H54 (cell line): ENCODE data around the gene RGL1.
A peak's percentile ranks its signal among the peaks of the same experiment; 100 is the strongest.

Experiments
- DNase-seq: peaks from one replicate; pipeline ENCODE4 v3.0.0; 2011; ENCODE audit warnings: low spot score, mixed read lengths; ENCODE audit not compliant: insufficient read length
- FAIRE-seq: peaks from 3 replicates; lab custom pipeline; 2011; peaks lifted over from hg19 to GRCh38; lab: Jason Lieb, UNC
- POLR2A ChIP-seq: IDR thresholded peaks from 2 replicates; pipeline ENCODE4 v1.6.1; 2011; ENCODE audit warnings: low read depth, mild to moderate bottlenecking, low read length

Gene RGL1

GRCh38 chr1:183931646-183932271, 126.8 kb downstream of the RGL1 start:
- DNase-seq (no peak), FAIRE-seq (no peak)
- TF ChIP-seq POLR2A, result no peak

- DNase-seq, result peak; percentile 35
- no peak for TF ChIP-seq POLR2A
- FAIRE-seq, result no peak
Measured at GRCh38 chr1:183932412-183932811, 127.5 kb downstream of the RGL1 start.

- TF ChIP-seq POLR2A, result no peak
- no peak for DNase-seq
- no peak for FAIRE-seq
Measured at GRCh38 chr1:183933528-183934179, 128.7 kb downstream of the RGL1 start.

GRCh38 chr1:183934314-183934713, 129.4 kb downstream of the RGL1 start:
- no peak for TF ChIP-seq POLR2A
- DNase-seq (no peak), FAIRE-seq (no peak)

GRCh38 chr1:183936009-183936408, 131.1 kb downstream of the RGL1 start:
- no peak for TF ChIP-seq POLR2A
- DNase-seq (no peak), FAIRE-seq (no peak)

GRCh38 chr1:183936791-183937190, 131.9 kb downstream of the RGL1 start:
- DNase-seq (no peak), FAIRE-seq (no peak)
- no peak for TF ChIP-seq POLR2A

- no peak for FAIRE-seq
- TF ChIP-seq POLR2A, result no peak
- no peak for DNase-seq
Measured at GRCh38 chr1:183937611-183938010, 132.7 kb downstream of the RGL1 start.

- no peak for DNase-seq
- TF ChIP-seq POLR2A, result no peak
- no peak for FAIRE-seq
Measured at GRCh38 chr1:183941001-183941400, 136.1 kb downstream of the RGL1 start.

- TF ChIP-seq POLR2A, result 0 out of 2 replicates have a peak, but pooled peaks have one; percentile 4
- FAIRE-seq (peak; percentile 79), DNase-seq (peak; percentile 65)
Measured at GRCh38 chr1:183942933-183943693, 138.2 kb downstream of the RGL1 start.

- DNase-seq, result no peak
- no peak for FAIRE-seq
- no peak for TF ChIP-seq POLR2A
Measured at GRCh38 chr1:183945428-183946319, 140.8 kb downstream of the RGL1 start.

GRCh38 chr1:183946320-183946613, 141.3 kb downstream of the RGL1 start:
- no peak for DNase-seq
- TF ChIP-seq POLR2A, result no peak
- FAIRE-seq, result no peak

- no peak for FAIRE-seq
- DNase-seq, result no peak
- TF ChIP-seq POLR2A, result no peak
Measured at GRCh38 chr1:183947988-183948387, 143.1 kb downstream of the RGL1 start.

- no peak for TF ChIP-seq POLR2A
- DNase-seq, result no peak
- no peak for FAIRE-seq
Measured at GRCh38 chr1:183952101-183952500, 147.2 kb downstream of the RGL1 start.
